HL-60/S4 (cell line): ENCODE results near the gene HOXA7.

Experiments
- in situ Hi-C: fragments of 300-500 bp; cut with MboI; formaldehyde crosslinking; loops from 2 replicates; pipeline ENCODE4 v1.14.3; 2022; ENCODE audit warnings: low sequenced_read_pairs

HOXA7 gene

GRCh38 chr7:27194686-27195379, 38.4 kb upstream of the HOXA7 start:
- in situ Hi-C loops = no loop called here

DNA sequence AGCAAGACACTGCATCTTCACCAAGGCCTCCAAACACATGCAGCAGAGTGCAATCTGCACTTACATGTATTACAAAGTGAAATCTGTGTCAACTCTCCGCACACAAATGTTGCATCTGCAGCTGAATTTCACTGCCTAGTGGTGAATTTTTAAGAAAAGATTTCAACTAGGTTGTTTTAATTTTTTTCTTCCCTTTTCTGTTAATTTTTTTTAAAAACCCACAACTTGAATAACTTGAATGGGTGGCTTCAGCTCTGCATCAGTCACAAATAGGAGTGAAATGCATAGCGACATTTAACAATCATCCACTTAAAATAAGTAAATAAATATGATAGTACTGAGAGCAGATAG, 37.5 kb upstream of the HOXA7 start:
- in situ Hi-C loops = no loop called here

DNA sequence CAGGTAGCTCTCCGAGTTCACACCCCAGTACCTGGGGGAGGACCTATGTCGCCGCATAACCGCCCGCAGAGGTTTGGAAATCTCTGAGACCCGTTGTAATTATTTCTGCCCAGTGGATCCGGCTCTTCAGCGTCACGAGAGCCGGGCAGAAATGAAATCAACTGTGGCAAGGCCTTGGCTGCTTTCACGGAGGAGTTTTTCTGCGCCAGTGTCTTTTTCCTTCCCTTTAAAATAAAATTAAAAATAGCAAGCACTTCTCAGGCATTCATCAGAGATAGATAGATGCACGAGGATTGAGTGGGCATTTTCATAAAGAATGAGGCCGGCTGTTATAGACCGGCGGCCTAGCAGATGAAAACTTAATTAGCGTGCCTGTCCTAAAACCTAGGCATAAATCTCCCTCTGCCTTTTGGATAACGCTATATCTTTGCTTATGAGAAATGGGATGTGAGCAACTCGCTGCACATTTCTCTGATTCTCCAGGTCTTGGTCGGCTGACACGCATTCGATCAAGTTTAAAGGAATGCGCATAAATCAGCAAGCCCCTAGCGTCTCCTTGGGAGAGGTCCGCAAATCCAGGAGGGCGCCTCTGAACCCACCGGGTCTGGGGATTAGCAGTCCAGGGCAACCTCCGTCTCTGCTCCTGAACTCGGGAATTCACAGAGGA, 37.0 kb upstream of the HOXA7 start:
- in situ Hi-C loops = no loop called here

DNA sequence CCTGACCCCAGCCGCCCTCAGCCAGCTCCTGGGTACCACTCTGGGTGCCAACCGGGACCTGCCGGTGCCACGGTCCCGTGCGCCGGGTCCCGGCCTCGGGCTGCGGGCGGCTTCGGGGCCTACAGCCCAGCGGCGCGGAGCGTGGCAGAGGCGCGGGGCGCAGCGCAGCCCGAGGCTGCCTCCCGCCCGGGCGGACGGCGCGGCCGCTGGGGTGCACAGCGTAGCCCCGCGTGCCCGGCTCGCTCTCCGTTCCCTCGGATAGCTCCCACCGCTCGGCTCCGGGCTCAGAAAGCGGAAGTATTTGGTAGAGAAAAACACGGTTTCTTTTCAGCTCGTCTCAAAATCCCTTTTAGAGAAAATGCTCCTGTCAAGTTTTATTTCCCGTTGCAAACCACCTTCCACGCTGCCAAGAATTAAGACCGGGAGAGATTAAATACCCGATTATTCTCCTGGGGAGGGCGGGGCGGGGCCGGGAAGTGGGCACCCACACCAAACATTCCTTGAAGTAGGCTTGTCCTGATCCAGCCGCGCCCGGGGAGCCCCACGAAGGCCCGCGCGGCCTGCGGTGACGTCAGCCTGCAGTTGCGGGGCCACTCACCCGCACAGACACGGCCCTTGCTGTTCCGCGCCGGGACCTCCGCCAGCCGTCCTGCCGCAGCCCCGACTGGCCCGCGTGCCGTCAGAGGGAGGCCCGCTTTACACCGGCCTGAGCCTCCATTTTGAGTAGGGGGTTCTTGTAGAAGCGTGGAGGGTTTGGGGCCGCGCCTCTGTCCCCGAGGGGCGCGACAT, 36.3 kb upstream of the HOXA7 start:
- in situ Hi-C loops = no loop called here

GRCh38 chr7:27191833-27192545, 35.5 kb upstream of the HOXA7 start:
- in situ Hi-C loops = no loop called here

GRCh38 chr7:27191161-27191731, 34.8 kb upstream of the HOXA7 start:
- in situ Hi-C loops = no loop called here

- in situ Hi-C loops = no loop called here
Observed at GRCh38 chr7:27189997-27190748, 33.7 kb upstream of the HOXA7 start.

- in situ Hi-C loops = no loop called here
Observed at GRCh38 chr7:27189295-27189996, 33.0 kb upstream of the HOXA7 start.

GRCh38 chr7:27188386-27189294, 32.2 kb upstream of the HOXA7 start:
- in situ Hi-C loops = no loop called here

GRCh38 chr7:27187475-27188385, 31.3 kb upstream of the HOXA7 start:
- in situ Hi-C loops = no loop called here

DNA sequence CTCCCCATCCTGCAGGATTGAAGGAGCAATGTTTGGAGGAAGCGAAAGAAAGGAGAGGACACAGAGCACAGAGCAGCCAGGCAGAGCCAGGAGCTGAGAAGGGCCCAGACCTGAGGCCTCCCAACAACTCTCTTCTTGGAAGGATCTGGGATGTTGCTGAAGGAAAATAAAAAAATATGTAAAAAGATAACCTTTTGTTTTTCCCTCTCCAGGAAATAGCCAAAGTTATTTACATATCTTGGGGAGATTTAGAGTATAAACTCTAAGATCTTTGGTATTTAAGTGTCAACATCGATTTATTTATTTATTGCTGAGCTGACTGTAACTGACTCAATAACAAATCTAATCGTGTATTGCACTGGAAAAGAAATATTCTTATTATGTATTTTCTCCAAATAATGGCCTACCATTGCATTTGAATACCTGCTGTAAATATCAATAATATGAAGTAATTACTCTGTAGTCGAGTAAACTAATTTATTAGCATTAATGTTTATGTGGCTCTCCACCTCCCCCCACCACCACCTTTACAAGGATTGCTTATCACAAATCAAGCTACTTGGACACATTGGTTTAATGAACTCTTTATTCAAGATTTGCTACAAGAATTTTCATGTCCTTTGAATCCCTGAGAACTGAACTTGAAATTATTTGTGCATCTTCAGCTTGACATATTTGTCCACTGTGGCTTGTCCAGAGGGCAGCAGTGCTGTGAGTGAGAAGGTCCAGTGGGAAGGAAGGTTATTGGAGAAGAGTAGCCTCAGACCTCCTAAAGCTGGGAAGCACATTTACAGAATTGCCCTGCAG, 30.4 kb upstream of the HOXA7 start:
- in situ Hi-C loops = no loop called here

DNA sequence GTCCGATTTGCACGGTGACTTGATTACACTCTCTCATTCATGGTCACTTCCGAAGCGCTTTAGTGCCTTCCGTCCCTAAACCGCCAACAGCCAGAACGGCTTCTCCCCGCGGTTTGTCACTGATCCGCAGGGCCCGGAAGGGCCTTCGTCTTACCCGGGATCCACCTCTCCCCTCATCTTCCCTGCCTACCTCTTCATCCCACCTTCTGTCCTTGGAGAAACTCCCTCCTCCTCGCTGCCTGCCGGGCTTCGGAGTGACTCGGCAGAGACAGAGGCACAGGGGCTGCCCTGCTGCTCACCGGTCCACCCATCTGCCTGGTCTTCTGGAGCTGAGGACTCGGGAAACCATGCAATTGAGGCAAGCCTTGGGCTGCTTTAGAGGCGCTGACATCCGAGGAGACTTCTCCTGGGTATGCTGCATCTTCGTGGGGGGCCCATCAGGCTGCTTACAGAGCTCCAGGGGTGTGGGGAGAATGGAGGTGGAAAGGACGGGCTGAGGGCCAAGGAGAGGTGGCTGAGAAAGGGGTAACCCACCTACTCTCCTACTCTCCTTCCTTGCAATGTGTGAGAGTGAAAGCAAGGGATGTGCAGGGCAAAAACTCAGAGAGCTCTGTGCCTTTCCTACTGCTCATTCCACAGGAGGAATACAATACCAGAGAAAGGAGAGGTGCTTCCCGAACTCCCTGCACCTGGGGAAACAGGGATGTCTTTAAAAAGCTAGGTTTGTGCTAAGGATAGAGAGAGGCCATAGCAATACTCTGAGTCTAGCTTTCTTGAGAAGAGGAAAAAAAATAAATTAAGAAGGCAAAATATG, 29.6 kb upstream of the HOXA7 start:
- in situ Hi-C loops = no loop called here

DNA sequence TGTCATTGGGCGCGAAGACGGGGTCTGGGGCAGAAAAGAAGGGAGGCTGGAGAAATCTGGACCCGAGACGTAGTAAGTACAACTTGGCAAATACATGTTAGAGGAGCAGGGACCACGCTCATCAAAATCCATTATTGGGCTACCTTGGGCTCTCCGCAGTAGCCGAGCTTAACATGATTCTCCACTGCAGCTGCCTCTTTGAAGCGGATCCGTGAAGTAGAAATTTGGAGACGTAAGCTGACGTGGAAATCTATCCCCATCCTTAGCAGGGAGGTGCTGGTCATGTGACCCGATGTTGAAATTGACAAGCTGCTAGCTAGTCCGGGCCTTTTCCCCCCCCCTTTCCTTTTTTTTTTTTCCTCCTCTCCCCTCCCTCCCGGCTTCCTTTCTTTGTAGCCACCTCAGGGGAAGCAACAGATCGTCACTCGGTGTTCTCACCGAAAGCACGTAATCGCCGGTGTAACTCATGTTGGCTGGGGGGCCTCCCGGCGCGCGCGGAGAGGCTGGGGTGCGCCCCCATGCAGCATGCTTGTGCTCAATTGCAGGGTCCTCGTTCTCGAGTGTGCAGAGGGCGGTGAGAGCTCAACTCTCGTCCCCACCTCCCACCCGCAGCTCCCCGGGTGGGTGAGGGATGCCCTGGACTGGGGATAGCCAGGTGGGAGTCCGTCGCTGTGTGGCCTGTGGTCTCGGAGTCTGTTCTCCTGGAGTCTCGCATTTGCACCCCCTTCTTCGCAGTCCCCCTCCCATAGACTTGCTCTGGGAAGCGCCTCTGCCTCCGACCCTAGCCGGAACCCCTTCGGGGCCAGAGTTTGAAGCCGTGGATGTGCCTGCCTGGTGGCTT, 28.8 kb upstream of the HOXA7 start, which contains the start of gene HOXA11:
Gene HOXA11, minus strand, starts transcription at position 220 of the 841 bp plus-strand sequence. Its CDS starts 88 bp downstream, at position 132.
- in situ Hi-C loops = no loop called here

DNA sequence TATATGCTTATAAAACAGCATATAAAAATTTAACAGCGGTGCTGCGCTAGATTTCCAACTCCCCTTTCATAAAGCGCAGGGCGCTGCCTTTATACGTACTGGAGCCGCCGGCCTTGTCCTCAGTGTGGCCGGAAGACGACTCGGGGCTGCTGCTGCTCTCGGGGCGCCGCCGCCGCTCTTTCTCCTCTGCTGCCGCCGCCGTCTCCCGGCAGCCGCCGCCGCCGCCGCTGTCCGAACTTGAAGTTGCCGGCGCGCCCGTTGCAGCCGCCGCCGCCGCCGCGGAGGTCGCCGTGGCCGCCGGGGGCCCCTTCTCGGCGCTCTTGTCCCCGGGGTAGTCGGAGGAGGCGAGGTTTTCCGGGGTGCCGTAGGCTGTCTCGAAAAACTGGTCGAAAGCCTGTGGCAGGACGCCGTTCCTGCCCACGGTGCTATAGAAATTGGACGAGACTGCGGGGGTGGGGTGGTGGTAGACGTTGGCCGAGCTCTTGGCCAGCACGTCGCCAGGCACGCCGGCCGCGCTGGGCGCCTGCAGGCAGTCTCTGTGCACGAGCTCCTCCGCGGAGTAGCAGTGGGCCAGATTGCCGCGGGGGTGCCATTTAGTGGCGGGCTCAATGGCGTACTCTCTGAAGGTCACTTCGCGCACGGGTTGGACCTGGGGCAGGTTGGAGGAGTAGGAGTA, 28.0 kb upstream of the HOXA7 start:
- in situ Hi-C loops = no loop called here
